Pancreas (tissue), 10 donors: ENCODE results near the gene UCK2. TPM values are rescaled to one million over a fixed set of nuclear protein-coding genes. Genes with fewer than 3 reads are reported as not detected.

Experiments used
- ATAC-seq, 4 donors: fragments of 200-7000 bp; cut with Tn5 transposase; one replicate each; pipeline versions ENCODE4 v1.8.0 to v1.9.1; 2020; ENCODE audit warnings: mild to moderate bottlenecking in 4 of 4, moderate library complexity in 4 of 4
- DNase-seq, 6 donors: peaks; one replicate each; pipeline ENCODE4 v3.0.0-alpha.2; 2020
- FAIRE-seq: peaks from 2 replicates; lab custom pipeline; 2012; peaks lifted over from hg19 to GRCh38; lab: Jason Lieb, UNC
- H3K27ac ChIP-seq, 4 donors: fragments of 200-600 bp; sonication (generic); 1 replicate in 3 of 4; 2 replicates in 1 of 4; pipeline versions ENCODE4 v1.5.0 to v1.8.0; 2020
- H3K27me3 ChIP-seq, 4 donors: fragments of 200-600 bp; one replicate each; pipeline ENCODE4 v1.8.0; 2021
- H3K36me3 ChIP-seq, 3 donors: fragments of 200-600 bp; sonication (generic) in 1 of 3; one replicate each; pipeline versions ENCODE4 v1.5.0 to v1.8.0; 2020 to 2021
- H3K4me1 ChIP-seq, 3 donors: fragments of 200-600 bp; one replicate each; pipeline ENCODE4 v1.8.0; 2021
- H3K4me3 ChIP-seq, 4 donors: fragments of 200-600 bp; sonication (generic) in 2 of 4; one replicate each; pipeline versions ENCODE4 v1.5.0 to v1.8.0; 2020 to 2021
- H3K9me3 ChIP-seq, 4 donors: fragments of 200-600 bp; one replicate each; pipeline ENCODE4 v1.8.0; 2021
- CTCF ChIP-seq, 4 donors: fragments of 200-600 bp; sonication (generic) in 3 of 4; IDR thresholded peaks; one replicate each; pipeline versions ENCODE4 v1.5.0 to v1.8.0; 2021; ENCODE audit warnings: antibody characterized with exemption in 4 of 4
- WGBS, 2 donors: extraction: QIAGEN DNeasy Blood & Tissue Kit; methylation state at CpG; one replicate each; pipeline ENCODE4 v1.1.7; 2013; 5-methylcytosine and 5-hydroxymethylcytosine counted together
- intact Hi-C, 3 donors: fragments of 100-400 bp; cut with DNase I; formaldehyde crosslinking; loops; one replicate each; pipeline versions ENCODE4 v1.11.1 to v1.14.2; 2022
- polyA plus RNA-seq, 2 donors: library from polyadenylated mRNA; stranded (reverse); fragments of 200-250 nt; gene quantifications; one replicate each; pipeline ENCODE4 v1.2.3, GENCODE V29; 2013
- total RNA-seq, 6 donors: library from RNA; stranded (reverse); fragmentation: NEBNext Ultra II Directional in 4 of 6; extraction: Animal tissue kit (Norgen Biotek cat#: 25700) in 4 of 6; gene quantifications; one replicate each; pipeline versions ENCODE4 v1.2.1 to v1.2.4, GENCODE V29; 2021 to 2023
- donor health status: healthy with polysubstance abuse.
- donor health status: DM: no; HTN: no; CAD: no; lungs with moderate emphysema.
- donor health status: DM: no; HTN: no; CAD: no.
- donor health status: control.
- donor health status: control.
- donor health status: Bipolar disorder and iron deficiency.
- donor health status: DM: yes; HTN: yes; CAD: no.
- donor health status: DM: no; HTN: no; CAD: no.
- donor health status: DM: no; HTN: no; CAD: no.
- donor health status: DM: yes; HTN: yes; CAD: no.

The UCK2 gene
- total and polyA plus RNA-seq, 8 donors = 10.6 to 25.5 (median 15.5) TPM

DNA sequence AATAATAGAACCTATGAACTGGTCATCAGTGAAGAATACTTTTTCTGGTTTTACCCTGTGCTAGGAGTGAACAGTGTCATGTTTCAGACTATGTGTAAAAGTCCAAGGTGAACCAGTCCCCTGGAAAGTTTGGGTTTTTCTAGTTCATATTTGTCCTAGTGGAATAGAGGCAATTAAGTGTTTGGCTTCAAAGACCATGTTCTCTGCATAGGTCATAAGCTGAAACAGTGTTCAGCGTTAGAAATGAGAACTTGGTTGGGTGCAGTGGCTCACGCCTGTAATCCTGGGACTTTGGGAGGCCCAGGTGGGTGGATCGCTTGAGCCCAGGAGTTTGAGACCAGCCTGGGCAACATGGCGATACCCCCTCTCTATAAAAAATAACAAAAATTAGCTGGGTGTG lies 77.5 kb downstream of the UCK2 start:
- TF ChIP-seq CTCF (IDR thresholded peaks at IDR 0.05) = no peak
- H3K9me3 ChIP-seq = no peaks in the 10 kb centered on the region
- FAIRE-seq (no peak), DNase-seq (no peak), ATAC-seq (no peak)
- no peak overlapping the region for H3K27ac ChIP-seq
- H3K4me1 ChIP-seq = peaks cover 6 to 11% (median 10%) of the 10 kb centered on the region in 3 donors
- no peaks in the 10 kb centered on the region for H3K27me3 ChIP-seq
- H3K4me3 ChIP-seq = no peak overlapping the region
- intact Hi-C loops = loop anchor here in 1 of 3 donors (10.0 kb wide), 1 partner anchor 140 kb away; the partner anchor contains the start of gene TMCO1
- H3K36me3 ChIP-seq = peaks cover 0 to 5% (median 0%) of the 10 kb centered on the region in 3 donors
- 74 to 97% methylated on average over 4 of the region's 4 CpGs for WGBS, 2 donors

DNA sequence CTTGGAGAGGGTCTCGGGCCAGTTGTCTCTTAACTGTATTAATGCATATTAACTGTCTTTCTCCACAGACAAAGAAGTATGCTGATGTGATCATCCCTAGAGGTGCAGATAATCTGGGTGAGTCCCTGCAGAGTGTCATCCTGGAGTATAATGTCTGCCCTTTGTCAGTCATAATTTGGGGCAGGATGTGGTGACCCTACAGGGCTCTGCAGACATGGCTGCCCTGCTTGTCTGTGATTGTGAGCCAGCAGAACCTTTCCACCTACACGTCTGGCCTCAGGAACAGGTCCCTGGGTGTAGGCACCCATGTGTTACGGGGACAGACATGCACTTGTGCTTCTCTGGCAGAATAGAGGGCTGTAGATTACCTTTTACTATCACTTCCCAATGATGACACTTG lies 78.4 kb downstream of the UCK2 start:
- intact Hi-C loops = loop anchor here in 1 of 3 donors (10.0 kb wide), 1 partner anchor 141 kb away; the partner anchor contains the start of gene TMCO1
- no peaks in the 10 kb centered on the region for H3K9me3 ChIP-seq
- H3K4me1 ChIP-seq = peaks cover 0 to 5% (median 1%) of the 10 kb centered on the region in 3 donors
- H3K27me3 ChIP-seq = no peaks in the 10 kb centered on the region
- no peak overlapping the region for H3K4me3 ChIP-seq
- H3K27ac ChIP-seq = no peak overlapping the region
- no peak for FAIRE-seq
- no peak for ATAC-seq
- WGBS, 2 donors = 88 to 91% methylated on average over 3 of the region's 3 CpGs
- TF ChIP-seq CTCF (IDR thresholded peaks at IDR 0.05) = no peak
- DNase-seq = no peak
- peaks cover 0 to 5% (median 0%) of the 10 kb centered on the region in 3 donors for H3K36me3 ChIP-seq

DNA sequence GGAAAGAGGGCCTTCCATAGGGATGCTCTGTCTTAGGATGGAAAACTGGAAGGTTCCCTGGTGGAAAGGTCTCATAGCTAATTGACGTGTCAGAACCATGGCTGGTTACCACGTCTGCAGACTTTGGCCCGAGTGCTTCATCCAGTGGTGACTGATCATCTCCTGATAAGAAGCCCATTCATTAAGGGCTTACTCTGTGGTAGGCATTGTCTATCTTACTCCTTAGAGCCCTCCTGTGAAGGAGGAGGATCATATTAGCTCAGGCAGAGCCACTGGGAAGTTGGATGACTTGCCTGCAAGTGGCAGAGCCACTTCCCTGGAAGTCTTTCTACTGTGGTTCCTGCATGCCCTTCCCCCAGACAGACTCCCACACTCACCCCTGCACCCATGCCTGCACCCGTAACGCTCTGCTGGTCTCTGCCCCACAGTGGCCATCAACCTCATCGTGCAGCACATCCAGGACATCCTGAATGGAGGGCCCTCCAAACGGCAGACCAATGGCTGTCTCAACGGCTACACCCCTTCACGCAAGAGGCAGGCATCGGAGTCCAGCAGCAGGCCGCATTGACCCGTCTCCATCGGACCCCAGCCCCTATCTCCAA lies 79.9 kb downstream of the UCK2 start:
- no peak for TF ChIP-seq CTCF (IDR thresholded peaks at IDR 0.05)
- ATAC-seq (no peak), FAIRE-seq (no peak), DNase-seq (no peak)
- H3K4me1 ChIP-seq = no peaks in the 10 kb centered on the region
- H3K27ac ChIP-seq = no peak overlapping the region
- H3K9me3 ChIP-seq = no peaks in the 10 kb centered on the region
- H3K27me3 ChIP-seq = no peaks in the 10 kb centered on the region
- 75 to 83% methylated on average over 13 of the region's 13 CpGs for WGBS, 2 donors
- H3K4me3 ChIP-seq = no peak overlapping the region
- H3K36me3 ChIP-seq = peaks cover 0 to 5% (median 0%) of the 10 kb centered on the region in 3 donors
- intact Hi-C loops = loop anchor here in 1 of 3 donors (10.0 kb wide), 1 partner anchor 143 kb away; the partner anchor contains the start of gene TMCO1

GRCh38 chr1:165910764-165911421 lies 83.5 kb downstream of the UCK2 start:
- TF ChIP-seq CTCF (IDR thresholded peaks at IDR 0.05) = no peak
- Histone ChIP-seq H3K27ac (no peak overlapping the region), H3K9me3 (no peaks in the 10 kb centered on the region), H3K4me3 (no peak overlapping the region), H3K4me1 (peaks cover 0 to 3% (median 0%) of the 10 kb centered on the region in 3 donors), H3K27me3 (no peaks in the 10 kb centered on the region), H3K36me3 (peaks cover 0 to 5% (median 0%) of the 10 kb centered on the region in 3 donors)
- 45 to 67% methylated on average over 14 of the region's 14 CpGs for WGBS, 2 donors
- ATAC-seq (peak; percentile 26 to 49 (median 42)), DNase-seq (peak in 4 of 6 donors; percentile 37 to 63 (median 52)), FAIRE-seq (no peak)
- intact Hi-C loops = loop anchor here in 2 of 3 donors (5.0 to 10.0 kb wide), 4 partner anchors 194 to 506 kb away; no protein-coding TSS in a partner anchor
